HG03571 (cell line): ENCODE results near the gene PTPMT1.
A peak's percentile ranks its signal among the peaks of the same experiment; 100 is the strongest.
"Not testable (repeated sequence)": the region's sequence is repeated elsewhere in the genome, so short reads cannot be mapped to it uniquely, and the experiment has no call there.

ENCODE experiments used
- ATAC-seq: cut with Tn5 transposase; IDR thresholded peaks from one replicate; pipeline ENCODE4 v1.9.1; 2021; ENCODE audit not compliant: unreplicated experiment

The PTPMT1 gene

GRCh38 chr11:47545298-47545697, 20.1 kb upstream of the PTPMT1 start:
- ATAC-seq = no peak

- not testable (repeated sequence) for ATAC-seq
Measured at GRCh38 chr11:47546274-47546673, 19.1 kb upstream of the PTPMT1 start.

GRCh38 chr11:47550288-47551047, 14.9 kb upstream of the PTPMT1 start:
- no peak for ATAC-seq

- no peak for ATAC-seq
Measured at GRCh38 chr11:47551086-47551485, 14.3 kb upstream of the PTPMT1 start.

GRCh38 chr11:47552056-47552565, 13.3 kb upstream of the PTPMT1 start:
- no peak for ATAC-seq

GRCh38 chr11:47552566-47553405, 12.6 kb upstream of the PTPMT1 start, which contains the start of gene CELF1:
Gene CELF1, minus strand, starts transcription at chr11:47553132. Its CDS starts 53,609 bp downstream, at chr11:47499523.
- ATAC-seq = peak; percentile 91

- ATAC-seq = peak; percentile 18
Measured at GRCh38 chr11:47553406-47553743, 12.0 kb upstream of the PTPMT1 start.

- not testable (repeated sequence) for ATAC-seq
Measured at GRCh38 chr11:47557004-47557403, 8.4 kb upstream of the PTPMT1 start.

GRCh38 chr11:47558695-47559094, 6.7 kb upstream of the PTPMT1 start:
- no peak for ATAC-seq

GRCh38 chr11:47560426-47560825, 5.0 kb upstream of the PTPMT1 start:
- ATAC-seq = no peak

GRCh38 chr11:47562393-47562792, 3.0 kb upstream of the PTPMT1 start:
- not testable (repeated sequence) for ATAC-seq

- ATAC-seq = not testable (repeated sequence)
Measured at GRCh38 chr11:47564366-47564765, 1.0 kb upstream of the PTPMT1 start.

- ATAC-seq = peak; percentile 12
Measured at GRCh38 chr11:47564933-47565339, 463 bp upstream of the PTPMT1 start.

- peak; percentile 4 for ATAC-seq
Measured at GRCh38 chr11:47566149-47566698, 825 bp downstream of the PTPMT1 start.

GRCh38 chr11:47569646-47570045, 4.2 kb downstream of the PTPMT1 start:
- ATAC-seq = no peak

GRCh38 chr11:47570651-47571356, 5.4 kb downstream of the PTPMT1 start:
- ATAC-seq = no peak

- no peak for ATAC-seq
Measured at GRCh38 chr11:47571357-47571729, 5.9 kb downstream of the PTPMT1 start.

GRCh38 chr11:47571895-47572294, 6.5 kb downstream of the PTPMT1 start:
- no peak for ATAC-seq

GRCh38 chr11:47572715-47573255, 7.4 kb downstream of the PTPMT1 start:
- no peak for ATAC-seq

- ATAC-seq = no peak
Measured at GRCh38 chr11:47573321-47573720, 7.9 kb downstream of the PTPMT1 start.
